ENCODE measurements around the gene PTDSS2.
"Not testable (repeated sequence)": the region's sequence is repeated elsewhere in the genome, so short reads cannot be mapped to it uniquely, and the experiment has no call there.

The PTDSS2 gene

DNA sequence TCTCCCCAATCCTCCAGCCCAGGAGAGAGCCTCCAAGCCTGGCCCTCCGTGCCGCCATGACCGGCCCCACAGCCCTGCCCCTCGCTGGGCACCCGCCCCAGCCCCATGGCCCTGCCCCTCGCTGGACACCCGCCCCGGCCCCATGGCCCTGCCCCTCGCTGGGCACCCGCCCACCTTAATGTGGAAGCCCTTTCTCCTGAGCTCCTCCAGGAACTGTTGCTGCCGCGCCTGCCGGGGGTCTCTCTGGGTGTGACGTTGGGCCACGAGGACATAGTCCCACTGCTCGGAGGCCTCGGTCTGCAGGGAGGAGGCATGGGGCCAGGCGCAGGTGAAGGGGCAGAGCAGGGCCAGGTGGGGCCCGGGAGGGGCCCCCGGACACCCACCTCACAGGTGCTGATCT is 16.4 kb upstream of the PTDSS2 start:
- DNase-seq = peak; percentile 7

DNA sequence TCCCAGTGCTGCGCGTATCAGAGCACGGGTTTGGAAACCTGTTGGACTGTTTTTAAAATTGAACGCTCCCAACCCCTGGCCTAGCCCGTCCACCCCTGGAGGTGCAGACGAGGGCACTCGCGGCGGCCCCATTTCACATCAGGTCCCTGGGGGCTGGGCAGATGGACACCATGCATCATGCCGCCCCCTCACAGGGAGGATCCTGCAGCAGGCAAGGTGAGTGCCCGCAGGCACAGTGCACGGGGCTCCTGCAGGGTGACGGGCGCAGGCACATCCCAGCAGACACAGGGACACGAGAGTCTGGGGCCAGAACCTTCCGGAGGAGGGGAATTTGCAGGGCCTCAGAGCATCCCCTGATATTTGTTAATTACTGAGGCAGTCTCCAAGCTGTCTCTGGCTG is 15.6 kb upstream of the PTDSS2 start:
- DNase-seq = peak; percentile 6

DNA sequence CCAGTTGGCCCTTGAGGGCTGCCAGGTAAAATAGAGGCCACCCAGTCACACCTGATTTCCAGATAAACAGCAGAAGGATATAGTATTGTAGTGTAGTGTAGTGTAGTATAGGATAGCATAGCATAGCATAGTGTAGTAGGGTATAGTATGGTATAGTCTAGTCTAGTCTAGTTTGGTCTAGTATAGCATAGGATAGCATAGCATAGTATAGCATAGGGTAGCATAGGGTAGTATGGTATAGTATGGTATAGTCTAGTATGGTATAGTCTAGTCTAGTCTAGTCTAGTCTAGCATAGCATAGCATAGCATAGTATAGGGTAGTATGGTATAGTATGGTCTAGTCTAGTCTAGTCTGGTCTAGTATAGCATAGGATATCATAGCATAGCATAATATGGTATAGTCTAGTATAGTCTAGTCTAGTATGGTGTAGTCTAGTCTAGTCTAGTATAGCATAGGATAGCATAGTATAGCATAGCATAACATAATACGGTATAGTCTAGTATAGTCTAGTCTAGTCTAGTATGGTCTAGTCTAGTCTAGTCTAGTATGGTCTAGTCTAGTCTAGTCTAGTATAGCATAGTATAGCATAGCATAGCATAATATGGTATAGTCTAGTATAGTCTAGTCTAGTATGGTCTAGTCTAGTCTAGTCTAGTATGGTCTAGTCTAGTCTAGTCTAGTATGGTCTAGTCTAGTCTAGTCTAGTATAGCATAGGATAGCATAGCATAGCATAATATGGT is 14.9 kb upstream of the PTDSS2 start:
- DNase-seq = not testable (repeated sequence)

DNA sequence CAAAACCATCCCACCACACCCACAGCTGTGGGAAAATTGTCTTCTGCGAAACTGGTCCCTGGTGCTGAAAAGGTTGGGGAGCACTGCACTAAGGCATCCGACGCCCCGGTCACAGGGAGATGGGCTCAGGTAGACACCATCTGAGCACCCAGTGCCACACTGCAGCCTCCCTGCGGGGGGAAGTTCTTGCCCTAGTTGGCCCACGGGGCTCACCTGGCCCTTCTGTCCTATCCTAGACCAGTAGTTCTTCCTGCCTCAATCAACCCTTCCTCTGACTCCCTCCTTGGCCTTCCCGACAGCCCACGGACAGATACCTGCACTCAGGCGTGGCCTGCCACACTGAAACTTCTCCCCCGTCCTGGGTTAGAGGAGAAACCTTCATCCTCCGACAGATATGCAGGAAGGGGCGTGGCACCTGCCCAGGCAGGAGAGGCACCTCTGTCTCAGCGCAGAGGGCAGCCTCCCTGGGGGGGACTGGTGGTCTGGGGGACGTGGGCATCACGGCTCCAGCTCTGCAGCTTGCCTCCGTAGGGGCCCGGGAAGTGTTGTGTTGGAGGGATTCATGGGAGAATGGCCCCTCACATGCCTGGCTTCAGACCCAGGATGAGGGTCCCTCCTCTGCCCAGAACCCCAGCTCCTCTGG is 12.7 kb upstream of the PTDSS2 start:
- no peak for DNase-seq

DNA sequence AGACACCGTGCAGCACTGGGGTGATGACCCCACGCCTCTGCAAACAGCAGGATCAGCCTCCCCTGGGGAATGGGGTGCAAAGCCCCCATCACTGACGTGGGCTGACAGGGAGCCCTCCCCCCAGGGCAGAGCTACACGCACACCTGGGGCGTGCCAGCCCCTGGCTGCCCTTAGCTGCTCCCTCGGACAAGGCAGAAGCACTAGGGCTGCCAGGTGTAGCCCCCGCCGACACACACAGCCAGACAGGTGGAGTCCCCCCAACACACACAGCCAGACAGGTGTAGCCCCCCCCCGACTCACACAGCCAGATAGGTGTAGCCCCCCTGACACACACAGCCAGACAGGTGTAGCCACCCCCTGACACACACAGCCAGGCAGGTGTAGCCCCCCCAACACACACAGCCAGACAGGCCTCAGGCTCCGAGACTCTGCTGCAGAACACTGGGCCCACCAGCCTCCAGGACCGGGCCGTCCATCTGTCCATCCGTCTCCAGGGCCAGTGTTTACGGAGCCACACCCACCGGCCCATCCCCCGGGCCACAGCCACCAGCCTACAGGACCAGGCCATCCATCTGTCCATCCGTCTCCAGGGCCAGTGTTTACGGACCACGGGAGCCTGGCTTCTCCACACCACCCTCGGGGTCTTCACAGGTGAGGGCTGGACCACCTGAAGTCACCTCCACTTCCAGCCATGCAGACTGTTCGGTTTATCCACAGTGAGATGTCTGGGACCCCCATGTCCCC is 11.8 kb upstream of the PTDSS2 start:
- DNase-seq = no peak

DNA sequence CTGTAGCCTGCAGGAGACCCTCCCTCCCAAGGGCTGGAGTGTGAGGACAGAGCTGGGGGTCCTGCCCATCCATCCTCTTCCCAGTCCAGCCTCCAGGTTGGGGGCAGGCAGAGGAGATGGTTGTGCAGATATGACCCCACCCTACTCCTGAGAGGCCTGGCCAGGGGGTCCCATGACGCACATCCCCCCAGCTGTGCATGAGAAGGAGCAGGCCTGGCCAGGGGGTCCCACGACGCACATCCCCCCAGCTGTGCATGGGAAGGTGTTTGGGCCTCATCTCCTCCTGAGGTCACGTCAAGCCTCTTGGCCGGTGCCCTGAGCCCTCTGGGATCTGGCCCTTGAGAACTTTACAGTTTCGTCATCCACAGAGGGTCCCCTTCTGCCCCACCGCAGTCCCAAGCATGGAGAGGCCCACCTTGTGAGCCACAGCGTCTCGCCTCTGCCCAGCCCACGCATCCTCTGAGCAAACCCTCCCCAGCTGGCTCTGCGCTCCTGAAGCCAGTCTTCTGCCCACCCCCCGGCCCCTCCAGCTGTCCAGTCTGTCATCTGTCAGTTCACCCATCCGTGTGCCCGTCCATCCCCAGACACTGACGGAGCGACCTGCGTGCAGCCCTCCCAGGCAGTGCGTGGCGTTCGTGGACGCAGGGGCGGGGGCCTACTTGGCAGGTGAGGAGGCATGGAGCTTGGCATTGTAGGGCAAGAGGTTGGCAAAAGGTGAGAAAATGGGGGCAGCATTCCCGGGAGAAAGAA is 10.6 kb upstream of the PTDSS2 start:
- no peak for DNase-seq

DNA sequence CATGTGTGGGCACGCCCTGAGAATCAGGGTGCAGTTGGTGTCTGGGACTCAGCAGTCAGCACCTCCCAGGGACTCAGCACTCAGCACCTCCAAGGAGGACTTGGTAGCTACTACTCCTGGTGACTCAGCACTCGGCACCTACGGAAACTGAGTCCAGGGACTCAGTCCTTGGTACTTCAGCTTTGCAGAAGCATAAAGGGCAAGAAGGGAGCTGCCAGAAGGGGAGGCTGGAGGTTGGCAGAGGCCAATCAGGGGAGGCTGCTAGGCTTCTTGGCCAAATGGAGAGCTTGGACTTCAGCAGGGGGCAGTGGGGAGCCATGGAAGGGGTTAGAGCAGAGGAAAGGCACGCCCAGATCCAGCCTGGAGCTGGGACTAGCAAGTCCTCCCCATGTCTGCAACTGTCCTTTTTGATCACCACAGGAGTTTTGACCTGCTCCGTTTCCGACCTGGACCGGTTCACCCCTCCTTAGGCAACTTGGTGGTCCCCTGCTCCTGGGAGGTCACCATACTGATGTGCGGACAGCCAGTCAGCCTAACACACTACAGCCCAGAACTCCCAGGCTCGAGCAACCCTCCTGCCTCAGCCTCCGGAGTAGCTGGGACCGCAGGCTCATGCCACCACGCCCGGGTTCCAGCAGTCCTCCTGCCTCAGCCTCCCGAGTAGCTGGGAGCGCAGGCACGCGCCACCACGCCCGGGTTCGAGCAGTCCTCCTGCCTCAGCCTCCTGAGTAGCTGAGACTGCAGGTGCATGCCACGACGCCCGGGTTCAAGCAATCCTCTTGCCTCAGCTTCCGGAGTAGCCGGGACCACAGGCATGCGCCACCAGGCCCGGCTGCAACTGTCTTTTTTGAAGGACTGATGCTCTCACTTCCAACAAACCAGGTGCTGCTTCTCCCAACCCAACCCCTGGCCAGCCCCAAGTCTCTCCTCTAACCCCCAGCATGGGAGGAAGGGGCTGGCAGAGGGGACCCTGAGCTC is 9.7 kb upstream of the PTDSS2 start:
- DNase-seq = no peak

DNA sequence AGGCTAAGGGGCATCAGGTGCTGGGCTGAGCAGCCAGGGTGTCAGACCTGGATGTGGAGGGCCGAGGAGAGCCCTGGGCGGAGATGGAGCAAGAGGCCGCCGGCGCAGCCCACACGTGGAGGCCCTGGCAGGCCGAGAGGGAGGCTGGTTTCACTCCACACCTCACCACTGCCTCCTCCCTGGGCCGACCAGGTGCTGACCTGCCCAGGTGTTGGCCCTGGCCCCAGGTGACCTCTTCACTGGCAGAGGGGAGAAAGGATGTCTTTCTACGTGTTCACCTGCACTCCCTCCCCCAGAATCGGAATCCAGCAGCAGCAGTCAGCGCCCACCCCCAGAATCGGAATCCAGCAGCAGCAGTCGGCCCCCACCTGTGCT is 9.0 kb upstream of the PTDSS2 start:
- DNase-seq = peak; percentile 7

DNA sequence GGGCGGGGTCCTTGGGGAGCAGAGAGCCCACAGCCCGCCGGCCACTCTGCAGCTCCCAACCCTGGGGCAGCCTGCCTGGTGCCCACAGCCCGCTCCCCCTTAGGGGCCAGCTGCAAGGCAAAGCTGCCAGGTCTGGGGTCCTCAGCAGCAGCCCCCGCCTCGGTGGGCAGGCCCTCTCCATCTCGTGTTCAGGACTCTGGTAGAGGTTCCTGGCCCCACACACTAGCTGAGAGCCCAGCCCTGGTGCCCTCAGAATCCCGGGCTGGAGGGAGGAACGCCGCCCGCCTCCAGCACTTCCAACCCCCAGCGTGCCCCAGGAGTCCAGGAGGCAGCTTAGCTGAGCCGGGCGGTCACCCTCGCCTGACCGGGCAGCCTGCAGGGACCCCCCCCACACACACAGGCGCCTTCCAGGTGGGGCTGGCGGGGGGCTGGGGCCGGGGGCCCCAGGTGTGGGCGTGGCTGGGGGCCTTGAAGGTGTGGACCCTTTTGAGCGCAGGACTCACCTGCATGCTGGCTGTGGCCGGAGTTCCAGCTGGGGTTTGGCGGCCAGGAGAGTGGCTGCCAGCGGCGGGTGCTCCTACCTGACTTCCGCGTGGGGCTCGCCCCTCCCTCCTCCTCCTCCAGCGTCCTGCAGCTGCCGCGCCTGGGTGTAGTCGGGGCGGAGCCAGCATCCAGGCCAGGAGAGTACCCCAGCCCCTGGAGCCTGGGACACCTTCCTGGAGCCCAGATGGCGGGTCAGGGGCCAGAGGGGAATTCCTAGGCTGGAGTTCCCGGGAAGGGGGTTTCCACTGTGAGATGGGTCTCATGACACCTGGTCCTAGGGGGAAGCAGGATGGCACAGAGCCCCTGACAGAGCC is 8.4 kb upstream of the PTDSS2 start, which contains the start of gene ANO9:
TSS of gene ANO9 (minus strand) at position 594 of the 857 bp plus-strand sequence. CDS start at position 509, 85 bp downstream.
- peak; percentile 69 for DNase-seq

DNA sequence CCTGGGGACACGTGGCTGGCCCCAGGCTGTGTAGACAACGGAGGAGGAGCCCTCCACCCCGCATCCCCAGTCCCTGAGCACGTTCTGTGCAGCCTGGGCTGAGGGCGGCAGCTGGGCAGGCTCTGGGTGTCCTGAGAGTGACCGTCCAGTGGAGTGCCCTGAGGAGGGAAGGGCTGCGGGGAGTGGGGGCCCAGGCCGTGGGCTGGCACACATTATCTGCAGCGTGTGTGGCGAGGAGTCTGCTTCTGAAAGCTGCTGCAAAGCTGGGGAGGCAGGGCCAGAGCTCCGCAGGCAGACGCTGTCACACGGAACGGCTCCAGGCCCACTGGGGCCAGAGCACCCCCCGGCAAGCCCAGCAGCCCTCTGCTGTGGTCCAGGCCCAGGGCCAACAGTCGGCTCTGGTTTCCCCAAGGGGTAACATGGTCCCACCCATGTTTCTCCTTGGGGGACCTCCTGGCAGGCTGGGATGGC is 7.4 kb upstream of the PTDSS2 start:
- DNase-seq = no peak

DNA sequence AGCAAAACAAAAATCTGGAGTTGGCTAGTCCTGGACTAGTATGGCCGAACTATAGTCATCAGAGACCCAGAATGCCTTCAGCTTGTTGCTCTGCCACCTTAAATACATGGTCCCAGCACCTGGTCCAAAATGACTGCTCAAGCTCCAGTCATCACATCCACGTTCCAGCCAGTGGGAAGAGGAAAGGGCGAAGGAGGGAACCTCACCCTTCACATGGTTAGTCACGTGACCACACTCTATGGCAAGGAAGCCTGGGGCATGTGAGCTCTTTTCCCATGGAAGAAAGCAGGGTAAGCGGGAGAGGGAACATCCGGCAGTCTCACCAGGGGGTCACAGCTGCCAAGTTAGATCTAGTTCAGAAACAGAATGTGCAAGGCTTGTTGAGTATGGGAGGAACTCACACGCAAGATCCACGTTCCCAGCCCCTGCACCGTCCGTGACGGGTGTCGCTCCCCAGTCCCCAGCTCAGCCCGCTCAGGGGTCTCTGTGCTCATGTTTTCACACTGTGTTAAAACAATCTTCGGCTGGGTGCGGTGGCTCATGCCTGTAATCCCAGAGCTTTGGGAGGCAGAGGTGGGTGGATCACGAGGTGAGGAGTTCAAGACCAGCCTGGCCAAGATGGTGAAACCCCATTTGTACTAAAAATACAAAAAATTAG is 6.4 kb upstream of the PTDSS2 start:
- no peak for DNase-seq

DNA sequence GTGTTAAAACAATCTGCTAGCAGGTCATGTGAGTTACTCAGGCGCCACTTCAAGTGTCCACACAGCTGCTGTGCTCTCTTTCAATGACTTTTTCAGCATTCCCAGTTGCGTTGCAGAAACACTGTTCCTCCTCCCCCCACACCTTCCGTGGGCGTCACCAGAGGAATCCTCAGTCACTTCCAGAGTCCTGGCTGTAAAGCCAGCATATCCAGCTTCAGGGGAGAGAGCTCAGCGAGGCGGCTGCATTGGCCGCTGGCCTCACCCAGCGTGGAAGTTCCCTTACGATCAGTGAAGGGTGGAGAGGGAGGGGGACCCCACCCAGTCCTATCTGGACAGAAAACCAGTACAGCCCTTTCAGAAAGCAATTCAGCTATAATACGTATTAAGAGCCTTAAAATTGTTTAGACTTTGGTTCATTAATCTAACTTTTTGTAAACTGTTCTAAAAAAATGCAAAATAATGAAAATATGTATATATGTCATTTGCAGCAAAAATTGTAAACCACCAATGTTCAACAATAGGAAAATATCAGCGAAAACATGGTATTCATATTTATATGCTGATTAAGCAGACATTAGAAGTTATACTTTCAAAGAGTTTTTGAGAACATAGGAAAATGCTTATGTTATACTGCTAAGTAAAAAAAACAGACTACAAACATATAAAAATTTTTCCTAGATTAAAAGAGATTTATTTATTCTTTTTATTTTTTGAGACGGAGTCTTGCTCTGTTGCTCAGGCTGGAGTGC is 5.5 kb upstream of the PTDSS2 start:
- no peak for DNase-seq

DNA sequence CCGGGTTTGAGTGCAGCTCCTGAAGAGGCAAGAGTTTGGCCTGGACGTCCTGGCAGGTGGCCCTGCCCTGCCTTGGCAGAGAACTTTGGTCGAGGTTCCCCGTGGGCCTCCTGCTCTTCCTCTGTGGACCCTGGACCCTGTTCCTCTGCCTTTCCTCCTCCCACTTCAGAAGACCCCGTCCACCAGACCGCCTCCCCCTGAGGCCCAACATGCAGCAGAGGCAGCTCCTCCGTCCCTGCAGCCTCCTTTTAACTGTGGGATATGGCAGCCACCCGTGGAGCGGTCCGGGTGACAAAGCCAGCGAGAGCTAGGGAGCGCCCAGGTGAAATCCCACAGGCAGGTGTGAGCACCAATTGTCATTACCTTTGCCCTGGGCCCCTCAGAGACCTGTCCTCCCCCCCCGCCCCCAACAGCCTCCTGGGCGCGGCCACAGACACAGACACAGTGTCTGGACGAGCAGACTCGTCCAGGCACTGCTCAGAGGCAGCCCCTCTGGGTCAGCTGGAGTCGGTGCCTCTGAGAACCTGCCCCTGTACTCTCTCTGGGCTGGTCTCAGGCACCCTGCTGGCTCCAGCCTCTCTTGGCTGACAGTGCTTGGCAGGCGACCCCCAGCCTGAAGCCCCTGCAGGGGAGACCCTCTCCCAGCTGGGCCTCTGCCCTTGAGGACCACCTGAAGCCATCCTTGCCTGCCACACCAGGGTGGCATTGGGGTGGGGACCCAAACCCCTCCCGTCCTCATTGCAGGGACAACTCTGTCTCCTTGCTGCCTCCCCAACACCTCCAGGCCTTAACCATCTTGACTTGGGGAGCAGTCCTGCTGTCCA is 4.1 kb upstream of the PTDSS2 start:
- no peak for DNase-seq

DNA sequence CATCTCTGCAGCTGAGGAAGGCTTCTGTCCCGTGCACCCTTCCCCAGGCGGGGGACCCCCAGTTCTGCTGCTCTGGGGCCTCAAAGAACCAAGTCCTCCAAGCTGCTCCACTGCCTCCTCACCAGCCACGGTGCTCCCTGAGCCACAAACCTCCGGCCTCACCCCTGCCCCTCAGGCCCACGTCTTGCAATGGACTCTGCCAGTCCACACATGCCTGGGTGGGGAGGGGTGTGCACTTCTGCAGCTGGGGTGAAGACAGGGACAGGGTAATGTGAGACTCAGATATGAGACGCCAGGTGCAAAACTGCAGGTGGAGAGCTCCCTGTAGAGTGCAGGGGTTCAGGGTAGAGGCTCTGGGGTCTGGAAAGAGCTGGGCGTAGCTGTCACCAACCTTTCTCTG is 3.2 kb upstream of the PTDSS2 start:
- DNase-seq = no peak

DNA sequence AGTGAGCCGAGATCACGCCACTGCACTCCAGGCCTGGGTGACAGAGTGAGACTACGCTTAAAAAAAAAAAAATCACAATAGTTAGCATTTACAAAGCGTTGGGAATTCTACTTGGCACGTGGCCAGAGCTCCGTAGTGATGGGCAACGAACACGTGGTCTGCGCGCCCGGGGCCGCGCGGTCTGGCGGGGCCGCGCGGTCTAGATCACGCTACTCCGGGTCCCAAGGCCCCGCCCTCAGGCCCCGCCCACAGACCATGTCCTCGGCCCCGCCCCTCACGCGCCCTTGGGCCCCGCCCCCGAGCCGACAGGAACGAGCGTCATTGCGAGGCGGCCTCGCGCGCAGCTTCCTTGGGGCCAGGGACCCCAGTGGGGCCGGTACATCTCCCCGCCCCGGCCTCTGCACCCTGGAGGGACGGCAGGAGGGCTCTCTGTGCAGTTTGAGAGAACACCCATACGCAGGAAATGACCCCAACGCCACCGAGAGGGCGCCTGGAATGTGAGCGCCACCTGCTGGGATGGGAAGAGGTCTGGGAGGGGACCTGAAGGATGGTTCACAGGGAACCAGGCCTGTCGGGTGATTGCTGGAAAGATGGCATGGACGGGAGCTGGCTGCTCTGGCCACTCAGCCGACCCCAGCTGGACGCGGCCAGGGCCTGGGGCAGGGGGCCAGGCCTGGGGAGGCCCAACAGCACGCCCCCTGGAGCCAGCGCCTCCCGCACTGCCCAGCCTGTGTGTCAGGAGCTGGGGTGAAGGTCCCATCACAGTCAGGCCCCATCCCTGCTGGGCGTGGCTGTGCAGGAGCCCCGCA is 2.0 kb upstream of the PTDSS2 start:
- peak; percentile 97 for DNase-seq

DNA sequence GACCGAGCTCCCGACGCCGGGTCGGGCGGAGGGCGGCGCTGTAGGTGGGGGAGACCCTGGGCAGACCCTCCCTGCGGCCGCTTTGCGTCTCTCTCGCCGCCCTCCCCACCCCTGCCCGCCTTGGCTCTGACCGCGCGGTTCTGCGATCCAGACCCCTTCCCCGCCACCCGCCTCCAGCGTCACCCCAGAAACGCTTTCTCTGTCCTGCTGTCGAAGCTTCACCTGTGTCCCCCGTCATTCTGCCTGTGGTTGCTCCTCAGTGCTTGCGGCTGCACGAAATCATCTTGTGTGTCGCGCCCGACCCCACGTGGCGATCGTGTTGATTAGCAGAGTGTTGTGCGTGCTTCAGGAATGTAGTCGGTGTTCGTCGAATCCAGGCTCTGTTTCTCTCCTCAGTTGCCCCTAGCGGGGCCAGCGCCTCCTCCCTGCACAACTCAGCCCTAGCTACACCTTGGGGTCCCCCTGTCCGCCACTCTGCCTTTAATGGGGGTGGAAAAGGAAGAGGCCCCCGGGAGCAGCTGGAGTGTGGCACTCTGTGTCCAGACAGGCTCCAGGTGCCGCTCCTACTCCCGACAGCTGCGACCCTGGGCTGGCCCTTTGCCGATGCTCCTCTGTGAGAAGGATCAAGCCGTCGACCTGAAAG is 851 bp downstream of the PTDSS2 start:
- DNase-seq = peak; percentile 81

DNA sequence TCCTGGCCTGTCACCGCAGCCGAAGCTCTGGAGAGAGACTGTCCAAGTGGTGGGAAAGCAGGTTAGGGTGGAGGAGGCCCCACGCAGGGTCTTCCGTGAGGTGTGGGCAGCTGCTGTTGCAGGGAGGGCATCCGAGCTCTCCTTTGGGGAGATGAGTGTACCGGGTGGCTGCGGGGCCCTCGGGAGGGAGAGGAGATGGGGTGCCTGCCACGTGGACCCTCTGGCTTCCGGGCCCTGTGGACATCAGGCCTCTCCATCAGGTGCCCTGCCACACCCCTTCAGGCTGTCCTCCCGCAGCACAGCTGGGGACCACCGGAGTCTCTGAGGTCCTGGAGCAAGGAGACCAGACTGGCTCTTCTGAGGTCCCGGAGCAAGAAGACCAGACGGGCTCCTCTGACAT is 1.7 kb downstream of the PTDSS2 start:
- no peak for DNase-seq

Data from activated naive CD4-positive, alpha-beta T cell treated with anti-CD3 and anti-CD28 coated beads, Interleukin-2, amount 50 U/mL, for 16 hours (primary cell).